Vagina (tissue), 2 donors: Measurements from ENCODE around the gene HAUS6. TPM values are rescaled to one million over a fixed set of nuclear protein-coding genes. Genes with fewer than 3 reads are reported as not detected.
"Not testable (repeated sequence)": the region's sequence is repeated elsewhere in the genome, so short reads cannot be mapped to it uniquely, and the experiment has no call there.

ENCODE experiments used
- DNase-seq, 2 donors: peaks; one replicate each; pipeline ENCODE4 v3.0.0-alpha.2; 2017; ENCODE audit errors: extremely low spot score in 2 of 2
- H3K27ac ChIP-seq: fragments of 200-600 bp; sonication (generic); one replicate; pipeline ENCODE4 v1.5.1; 2019
- H3K27me3 ChIP-seq: fragments of 200-600 bp; sonication (generic); one replicate; pipeline ENCODE4 v1.5.1; 2019
- H3K36me3 ChIP-seq, 2 donors: fragments of 200-600 bp; sonication (generic); one replicate each; pipeline ENCODE4 v1.5.1; 2017 to 2019
- H3K4me1 ChIP-seq: fragments of 200-600 bp; sonication (generic); one replicate; pipeline ENCODE4 v1.5.1; 2019
- H3K4me3 ChIP-seq, 2 donors: fragments of 200-600 bp; sonication (generic); 1 replicate in 1 of 2; 2 replicates in 1 of 2; pipeline ENCODE4 v1.5.1; 2016 to 2019
- H3K9me3 ChIP-seq: fragments of 200-600 bp; sonication (generic); one replicate; pipeline ENCODE4 v1.5.1; 2019
- POLR2A ChIP-seq, 2 donors: fragments of 450-650 bp; IDR thresholded peaks; one replicate each; pipeline ENCODE4 v1.6.1; 2017; ENCODE audit warnings: antibody characterized with exemption in 2 of 2, mild to moderate bottlenecking in 2 of 2, moderate library complexity in 2 of 2
- POLR2AphosphoS5 ChIP-seq, 2 donors: sonication (generic); formaldehyde crosslinking; IDR thresholded peaks; one replicate each; pipeline ENCODE4 v1.9.0; 2017; ENCODE audit warnings: antibody characterized with exemption in 2 of 2, mild to moderate bottlenecking in 2 of 2, low read depth in 1 of 2; ENCODE audit not compliant: insufficient read depth in 1 of 2
- intact Hi-C: fragments of 100-400 bp; cut with DNase I; formaldehyde crosslinking; loops from one replicate; pipeline ENCODE4 v1.15.1; 2023
- total RNA-seq: library from RNA; depleted of rRNA; stranded (reverse); fragments of >200 nt; gene quantifications from one replicate; pipeline ENCODE4 v1.2.3, GENCODE V29; 2016
- TF ChIP-seq, protein P1 (sequence below), 3 experiments: fragments of 450-650 bp in 2 of 3; fragments of 200-600 bp in 1 of 3; sonication (generic) in 1 of 3; IDR thresholded peaks; one replicate each; pipeline ENCODE4 v1.5.1; 2017 to 2019; ENCODE audit warnings: antibody characterized with exemption in 3 of 3, mild to moderate bottlenecking in 2 of 3, moderate library complexity in 2 of 3

The HAUS6 gene
- total RNA-seq, 1 donor from 2014 or later = 7.1 TPM

GRCh38 chr9:19116107-19116790, 13.5 kb upstream of the HAUS6 start:
- TF ChIP-seq POLR2A (IDR thresholded peaks at IDR 0.05) (no peak), POLR2AphosphoS5 (IDR thresholded peaks at IDR 0.05; ENCODE audit: insufficient read depth in 1 of 2, low read depth in 1 of 2) (peak in 1 of 2 donors; percentile 16)
- TF ChIP-seq, protein P1, sequence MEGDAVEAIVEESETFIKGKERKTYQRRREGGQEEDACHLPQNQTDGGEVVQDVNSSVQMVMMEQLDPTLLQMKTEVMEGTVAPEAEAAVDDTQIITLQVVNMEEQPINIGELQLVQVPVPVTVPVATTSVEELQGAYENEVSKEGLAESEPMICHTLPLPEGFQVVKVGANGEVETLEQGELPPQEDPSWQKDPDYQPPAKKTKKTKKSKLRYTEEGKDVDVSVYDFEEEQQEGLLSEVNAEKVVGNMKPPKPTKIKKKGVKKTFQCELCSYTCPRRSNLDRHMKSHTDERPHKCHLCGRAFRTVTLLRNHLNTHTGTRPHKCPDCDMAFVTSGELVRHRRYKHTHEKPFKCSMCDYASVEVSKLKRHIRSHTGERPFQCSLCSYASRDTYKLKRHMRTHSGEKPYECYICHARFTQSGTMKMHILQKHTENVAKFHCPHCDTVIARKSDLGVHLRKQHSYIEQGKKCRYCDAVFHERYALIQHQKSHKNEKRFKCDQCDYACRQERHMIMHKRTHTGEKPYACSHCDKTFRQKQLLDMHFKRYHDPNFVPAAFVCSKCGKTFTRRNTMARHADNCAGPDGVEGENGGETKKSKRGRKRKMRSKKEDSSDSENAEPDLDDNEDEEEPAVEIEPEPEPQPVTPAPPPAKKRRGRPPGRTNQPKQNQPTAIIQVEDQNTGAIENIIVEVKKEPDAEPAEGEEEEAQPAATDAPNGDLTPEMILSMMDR (IDR thresholded peaks at IDR 0.05) = no peak
- no peak for DNase-seq

DNA sequence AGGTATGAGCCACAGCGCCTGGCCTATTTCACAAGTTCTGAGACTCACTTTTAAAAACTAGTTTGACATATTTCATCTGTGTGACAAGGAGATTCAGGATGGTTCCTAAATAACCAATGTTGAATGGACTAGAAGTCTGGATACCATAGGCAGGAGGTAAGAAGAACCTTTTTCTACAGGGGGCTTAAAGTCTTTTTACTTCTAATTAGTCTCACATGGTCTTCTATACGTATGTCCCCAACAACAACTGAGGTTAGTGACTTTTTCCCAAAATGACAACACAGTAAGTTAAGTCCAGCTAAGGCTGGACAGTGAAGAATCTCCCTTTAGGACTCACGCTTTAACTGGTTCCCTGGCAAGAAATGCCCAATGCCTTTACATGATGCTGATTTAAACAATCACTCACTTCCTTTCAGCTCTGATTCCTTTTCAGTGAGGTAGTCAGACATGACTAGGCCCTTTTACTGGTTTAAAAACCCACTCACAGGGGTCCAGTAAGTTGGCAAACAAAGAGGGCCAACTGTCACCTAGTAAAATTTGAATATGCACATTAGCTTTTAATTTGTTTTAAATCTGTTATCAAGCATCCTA, 12.1 kb upstream of the HAUS6 start:
- TF ChIP-seq POLR2A (IDR thresholded peaks at IDR 0.05) (no peak), POLR2AphosphoS5 (IDR thresholded peaks at IDR 0.05; ENCODE audit: insufficient read depth in 1 of 2, low read depth in 1 of 2) (no peak)
- TF ChIP-seq, protein P1 (IDR thresholded peaks at IDR 0.05) = no peak
- Histone ChIP-seq H3K27ac (no peak overlapping the region), H3K4me3 (no peak overlapping the region), H3K4me1 (peaks cover 18% of the 10 kb centered on the region), H3K36me3 (peaks cover 0 to 49% of the 10 kb centered on the region in 2 donors), H3K9me3 (no peaks in the 10 kb centered on the region), H3K27me3 (no peaks in the 10 kb centered on the region)
- no peak for DNase-seq
- intact Hi-C loops = no loop called here

More at GRCh38 chr9:19116107-19116790, 13.5 kb upstream of the HAUS6 start:
- peaks cover 22% of the 10 kb centered on the region for H3K4me1 ChIP-seq
- intact Hi-C loops = no loop called here
- H3K9me3 ChIP-seq = no peaks in the 10 kb centered on the region
- H3K4me3 ChIP-seq = no peak overlapping the region
- H3K27ac ChIP-seq = peak overlapping the region; percentile 20
- H3K27me3 ChIP-seq = no peaks in the 10 kb centered on the region
- H3K36me3 ChIP-seq = peaks cover 0 to 63% of the 10 kb centered on the region in 2 donors

- TF ChIP-seq POLR2A (IDR thresholded peaks at IDR 0.05) (no peak), POLR2AphosphoS5 (IDR thresholded peaks at IDR 0.05; ENCODE audit: insufficient read depth in 1 of 2, low read depth in 1 of 2) (no peak)
- TF ChIP-seq, protein P1 (IDR thresholded peaks at IDR 0.05) = no peak
- no peaks in the 10 kb centered on the region for H3K27me3 ChIP-seq
- peaks cover 0 to 42% of the 10 kb centered on the region in 2 donors for H3K36me3 ChIP-seq
- H3K4me3 ChIP-seq = no peak overlapping the region
- H3K9me3 ChIP-seq = no peaks in the 10 kb centered on the region
- no peak overlapping the region for H3K27ac ChIP-seq
- no peak for DNase-seq
- H3K4me1 ChIP-seq = peaks cover 11% of the 10 kb centered on the region
- intact Hi-C loops = no loop called here
These were observed 11.4 kb upstream of the HAUS6 start for GRCh38 chr9:19113964-19114679.

DNA sequence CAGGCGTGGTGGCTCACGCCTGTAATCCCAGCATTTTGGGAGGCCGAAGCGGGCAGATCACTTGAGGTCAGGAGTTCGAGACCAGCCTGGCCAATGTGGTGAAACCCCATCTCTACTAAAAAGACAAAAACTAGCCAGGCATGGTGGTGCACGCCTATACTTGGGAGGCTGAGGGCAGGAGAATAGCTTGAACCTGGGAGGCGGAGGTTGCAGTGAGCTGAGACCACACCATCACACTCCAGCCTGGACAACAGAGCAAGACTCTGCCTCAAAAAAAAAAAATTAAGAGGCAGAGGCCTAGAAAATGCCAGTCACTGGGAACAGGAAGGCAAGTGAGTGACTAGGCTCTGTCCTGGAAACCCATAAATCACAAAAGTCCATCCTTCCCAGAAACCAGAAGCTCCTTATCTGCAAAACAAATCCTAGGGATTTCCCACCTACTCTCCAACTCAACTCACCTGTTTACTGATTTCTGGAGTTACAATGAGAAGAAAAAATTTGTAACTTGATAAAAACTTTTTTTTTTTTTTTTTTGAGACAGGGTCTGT, 10.4 kb upstream of the HAUS6 start:
- H3K36me3 ChIP-seq = peaks cover 0 to 32% of the 10 kb centered on the region in 2 donors
- DNase-seq, H3K27me3 ChIP-seq, intact Hi-C loops, H3K9me3 ChIP-seq, H3K27ac ChIP-seq, H3K4me1 ChIP-seq, H3K4me3 ChIP-seq: not testable (repeated sequence)

DNA sequence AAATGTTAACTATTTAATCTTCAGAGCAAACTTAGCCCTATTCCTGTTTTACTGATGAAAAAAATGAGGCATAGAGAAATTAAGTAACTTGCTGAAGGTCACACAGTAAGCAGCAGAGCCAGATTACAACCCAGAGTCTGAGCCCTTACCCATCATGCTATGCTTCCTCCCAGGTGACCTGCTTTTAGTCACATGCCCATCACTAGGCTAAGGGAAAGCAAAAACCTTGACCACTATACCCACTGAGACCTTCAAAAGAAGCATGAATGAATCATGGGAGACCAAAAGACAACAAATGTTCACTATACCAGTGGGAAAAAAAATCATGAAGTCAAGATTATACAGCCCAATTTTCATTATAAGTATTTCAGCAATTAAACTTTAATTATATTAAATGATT, 5.3 kb upstream of the HAUS6 start:
- TF ChIP-seq POLR2AphosphoS5 (IDR thresholded peaks at IDR 0.05; ENCODE audit: insufficient read depth in 1 of 2, low read depth in 1 of 2) = no peak
- no peak for TF ChIP-seq POLR2A (IDR thresholded peaks at IDR 0.05)
- TF ChIP-seq, protein P1 (IDR thresholded peaks at IDR 0.05) = no peak
- Histone ChIP-seq H3K27ac (no peak overlapping the region), H3K4me1 (peaks cover 17% of the 10 kb centered on the region), H3K27me3 (no peaks in the 10 kb centered on the region), H3K4me3 (no peak overlapping the region), H3K9me3 (no peaks in the 10 kb centered on the region), H3K36me3 (no peaks in the 10 kb centered on the region)
- intact Hi-C loops = no loop called here
- peak in 1 of 2 donors; percentile 32 for DNase-seq
